SK-N-SH treated with all-trans-retinoic acid at 6 μM for 48 hours (cell line): ENCODE measurements around the gene DHCR7.

Experiments used
- ATAC-seq: fragments of 200-7000 bp; cut with Tn5 transposase; 3 replicates; pipeline ENCODE4 v1.9.1; 2020; ENCODE audit warnings: mild to moderate bottlenecking, moderate library complexity
- ARNTL ChIP-seq: fragments of 450-650 bp; formaldehyde crosslinking; IDR thresholded peaks from 2 replicates; pipeline ENCODE4 v1.5.0; 2020; ENCODE audit warnings: low read depth, mild to moderate bottlenecking, moderate library complexity, borderline replicate concordance
- BACH2 ChIP-seq: fragments of 250-450 bp; sonication (Bioruptor Pico); IDR thresholded peaks from 2 replicates; pipeline ENCODE4 v1.9.0; 2021; ENCODE audit warnings: mild to moderate bottlenecking, borderline replicate concordance
- CREB5 ChIP-seq: fragments of 250-450 bp; sonication (Bioruptor Pico); IDR thresholded peaks from 2 replicates; pipeline ENCODE4 v1.5.1; 2020; ENCODE audit warnings: low read depth, mild to moderate bottlenecking, moderate library complexity
- CSRNP3 ChIP-seq: fragments of 250-450 bp; sonication (Bioruptor Pico); IDR thresholded peaks from 2 replicates; pipeline ENCODE4 v1.5.1; 2021; ENCODE audit warnings: mild to moderate bottlenecking, moderate library complexity
- ESRRG ChIP-seq: fragments of 250-450 bp; sonication (Bioruptor Pico); IDR thresholded peaks from 2 replicates; pipeline ENCODE4 v1.6.1; 2021; ENCODE audit warnings: mild to moderate bottlenecking
- GLIS3 ChIP-seq: fragments of 250-450 bp; sonication (Bioruptor Pico); IDR thresholded peaks from 2 replicates; pipeline ENCODE4 v1.5.0; 2020; ENCODE audit warnings: mild to moderate bottlenecking, moderate library complexity
- ISL1 ChIP-seq: fragments of 250-450 bp; sonication (Bioruptor Pico); IDR thresholded peaks from 2 replicates; pipeline ENCODE4 v2.1.2; 2022; ENCODE audit warnings: mild to moderate bottlenecking, moderate library complexity
- OSR1 ChIP-seq: fragments of 250-450 bp; sonication (Bioruptor Pico); IDR thresholded peaks from 2 replicates; pipeline ENCODE4 v1.8.0; 2022; ENCODE audit warnings: moderate library complexity, mild to moderate bottlenecking, inconsistent platforms
- PATZ1 ChIP-seq: fragments of 250-450 bp; sonication (Bioruptor Pico); IDR thresholded peaks from 2 replicates; pipeline ENCODE4 v1.8.0; 2020; ENCODE audit warnings: mild to moderate bottlenecking, moderate library complexity, borderline replicate concordance
- PPARA ChIP-seq: fragments of 250-450 bp; sonication (Bioruptor Pico); IDR thresholded peaks from 2 replicates; pipeline ENCODE4 v1.5.0; 2020; ENCODE audit warnings: mild to moderate bottlenecking, borderline replicate concordance
- RARB ChIP-seq: fragments of 250-450 bp; sonication (Bioruptor Pico); IDR thresholded peaks from 2 replicates; pipeline ENCODE4 v1.8.0; 2021; ENCODE audit warnings: mild to moderate bottlenecking, moderate library complexity
- SNAI2 ChIP-seq: fragments of 250-450 bp; sonication (Bioruptor Pico); IDR thresholded peaks from 2 replicates; pipeline ENCODE4 v1.5.0; 2020; ENCODE audit warnings: mild to moderate bottlenecking, moderate library complexity
- TOX ChIP-seq: fragments of 250-450 bp; sonication (Bioruptor Pico); IDR thresholded peaks from 2 replicates; pipeline ENCODE4 v1.8.0; 2021; ENCODE audit warnings: mild to moderate bottlenecking, moderate library complexity, borderline replicate concordance
- ZC3H10 ChIP-seq: fragments of 250-450 bp; sonication (Bioruptor Pico); IDR thresholded peaks from 2 replicates; pipeline ENCODE4 v1.5.1; 2021; ENCODE audit warnings: mild to moderate bottlenecking, moderate library complexity
- ZFP3 ChIP-seq: fragments of 250-450 bp; sonication (Bioruptor Pico); IDR thresholded peaks from 2 replicates; pipeline ENCODE4 v1.5.0; 2020; ENCODE audit warnings: mild to moderate bottlenecking, moderate library complexity
- ZFP30 ChIP-seq: fragments of 450-650 bp; formaldehyde crosslinking; IDR thresholded peaks from 2 replicates; pipeline ENCODE4 v1.5.0; 2022; ENCODE audit warnings: mild to moderate bottlenecking, moderate library complexity
- ZNF565 ChIP-seq: fragments of 450-650 bp; formaldehyde crosslinking; conservative IDR thresholded peaks from 2 replicates; pipeline ENCODE4 v1.5.0; 2020; ENCODE audit warnings: low read depth, mild to moderate bottlenecking, moderate library complexity
- ZNF70 ChIP-seq: fragments of 450-650 bp; formaldehyde crosslinking; IDR thresholded peaks from 2 replicates; pipeline ENCODE4 v1.5.0; 2020; ENCODE audit warnings: mild to moderate bottlenecking, moderate library complexity
- ZNF8 ChIP-seq: fragments of 450-650 bp; formaldehyde crosslinking; IDR thresholded peaks from 2 replicates; pipeline ENCODE4 v1.5.0; 2020; ENCODE audit warnings: mild to moderate bottlenecking, moderate library complexity
- TF ChIP-seq, protein P1 (sequence below): fragments of 250-450 bp; sonication (Bioruptor Pico); IDR thresholded peaks from 2 replicates; pipeline ENCODE4 v1.5.0; 2020; ENCODE audit warnings: mild to moderate bottlenecking, moderate library complexity

Gene DHCR7

DNA sequence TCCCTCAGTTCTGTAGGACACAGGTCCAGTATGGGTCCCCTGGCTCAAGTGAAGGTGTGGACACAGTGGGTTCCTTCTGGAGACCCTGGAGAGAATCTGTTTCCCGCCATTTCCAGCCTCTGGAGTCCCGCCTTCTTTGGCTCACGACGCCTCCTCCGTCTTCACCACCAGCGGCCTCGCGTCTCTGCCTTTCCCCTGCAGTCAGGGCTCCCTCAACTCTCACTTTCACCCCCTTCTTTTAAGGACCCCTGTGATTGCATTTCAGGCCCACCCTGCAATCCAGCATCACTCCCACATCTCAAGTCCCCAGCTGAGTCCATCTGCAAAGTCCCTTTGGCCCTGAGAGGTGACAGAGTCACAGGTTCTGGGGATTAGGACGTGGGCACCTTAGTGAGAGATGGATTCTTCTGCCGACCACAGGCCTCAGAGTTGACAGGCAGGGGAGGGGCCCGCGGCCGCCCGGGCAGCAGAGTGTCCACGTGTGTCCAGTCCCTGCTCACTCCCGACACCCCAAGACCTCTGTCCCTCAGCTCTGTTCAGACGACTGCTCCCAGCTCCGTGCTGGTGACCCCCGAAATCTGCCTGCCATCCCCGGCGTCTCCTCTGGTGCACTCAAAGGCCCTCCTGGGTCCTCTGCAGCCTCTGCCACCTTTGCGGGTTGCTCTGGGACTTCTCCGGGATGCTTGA, 42.0 kb upstream of the DHCR7 start:
- ATAC-seq = no peak
- TF ChIP-seq OSR1 (CRISPR knock-in tag) (no peak), ZFP30 (no peak), CSRNP3 (CRISPR knock-in tag) (no peak), ZNF565 (CRISPR knock-in tag) (no peak), ESRRG (CRISPR knock-in tag) (no peak), ZFP3 (no peak), GLIS3 (CRISPR knock-in tag) (no peak), ISL1 (CRISPR knock-in tag) (no peak), ZC3H10 (CRISPR knock-in tag) (no peak), ZNF70 (CRISPR knock-in tag) (no peak), PATZ1 (no peak), ZNF8 (CRISPR knock-in tag) (no peak), CREB5 (CRISPR knock-in tag) (no peak), RARB (no peak), ARNTL (CRISPR knock-in tag) (no peak), BACH2 (CRISPR knock-in tag) (no peak), TOX (CRISPR knock-in tag) (no peak), SNAI2 (CRISPR knock-in tag) (no peak)
- TF ChIP-seq, protein P1, sequence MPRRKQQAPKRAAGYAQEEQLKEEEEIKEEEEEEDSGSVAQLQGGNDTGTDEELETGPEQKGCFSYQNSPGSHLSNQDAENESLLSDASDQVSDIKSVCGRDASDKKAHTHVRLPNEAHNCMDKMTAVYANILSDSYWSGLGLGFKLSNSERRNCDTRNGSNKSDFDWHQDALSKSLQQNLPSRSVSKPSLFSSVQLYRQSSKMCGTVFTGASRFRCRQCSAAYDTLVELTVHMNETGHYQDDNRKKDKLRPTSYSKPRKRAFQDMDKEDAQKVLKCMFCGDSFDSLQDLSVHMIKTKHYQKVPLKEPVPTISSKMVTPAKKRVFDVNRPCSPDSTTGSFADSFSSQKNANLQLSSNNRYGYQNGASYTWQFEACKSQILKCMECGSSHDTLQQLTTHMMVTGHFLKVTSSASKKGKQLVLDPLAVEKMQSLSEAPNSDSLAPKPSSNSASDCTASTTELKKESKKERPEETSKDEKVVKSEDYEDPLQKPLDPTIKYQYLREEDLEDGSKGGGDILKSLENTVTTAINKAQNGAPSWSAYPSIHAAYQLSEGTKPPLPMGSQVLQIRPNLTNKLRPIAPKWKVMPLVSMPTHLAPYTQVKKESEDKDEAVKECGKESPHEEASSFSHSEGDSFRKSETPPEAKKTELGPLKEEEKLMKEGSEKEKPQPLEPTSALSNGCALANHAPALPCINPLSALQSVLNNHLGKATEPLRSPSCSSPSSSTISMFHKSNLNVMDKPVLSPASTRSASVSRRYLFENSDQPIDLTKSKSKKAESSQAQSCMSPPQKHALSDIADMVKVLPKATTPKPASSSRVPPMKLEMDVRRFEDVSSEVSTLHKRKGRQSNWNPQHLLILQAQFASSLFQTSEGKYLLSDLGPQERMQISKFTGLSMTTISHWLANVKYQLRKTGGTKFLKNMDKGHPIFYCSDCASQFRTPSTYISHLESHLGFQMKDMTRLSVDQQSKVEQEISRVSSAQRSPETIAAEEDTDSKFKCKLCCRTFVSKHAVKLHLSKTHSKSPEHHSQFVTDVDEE (CRISPR knock-in tag) = no peak

DNA sequence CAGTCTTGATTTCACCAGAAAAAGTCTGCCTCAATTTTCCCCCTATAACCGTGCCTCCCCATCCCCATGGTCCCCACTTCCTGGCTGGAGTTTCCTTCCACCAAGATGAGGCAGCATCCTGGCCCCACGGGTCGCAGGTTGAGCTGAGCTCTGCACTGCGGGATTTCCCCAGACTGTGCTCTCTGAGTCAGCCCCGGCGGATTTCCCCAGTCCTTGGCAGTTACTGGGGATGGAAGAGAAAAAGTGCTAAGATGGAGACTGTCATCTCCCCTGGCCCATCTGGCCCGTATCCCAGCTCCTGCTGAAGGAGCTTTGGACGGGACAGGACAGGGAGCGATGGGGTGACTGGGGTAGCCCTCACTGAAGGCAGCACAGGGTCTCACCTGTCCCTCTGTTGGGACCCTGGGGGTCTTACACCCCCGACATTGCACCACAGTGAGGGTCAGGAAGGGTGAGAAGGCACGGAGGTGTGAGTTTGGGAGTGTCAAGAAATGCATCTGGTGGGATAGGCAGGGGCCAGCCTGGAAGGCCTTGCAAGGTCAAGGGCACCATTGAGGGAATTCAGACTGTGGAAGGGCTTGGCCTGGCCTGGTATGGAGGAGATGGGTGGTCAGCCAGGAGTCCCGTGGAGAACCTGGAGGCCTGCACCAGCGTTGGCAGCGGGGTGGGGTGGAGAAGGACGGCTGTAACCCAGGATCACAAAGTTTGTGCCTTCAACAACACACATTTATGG, 41.3 kb upstream of the DHCR7 start:
- TF ChIP-seq RARB (no peak), ZFP30 (no peak), OSR1 (CRISPR knock-in tag) (no peak), ESRRG (CRISPR knock-in tag) (no peak), ZC3H10 (CRISPR knock-in tag) (no peak), BACH2 (CRISPR knock-in tag) (no peak), ARNTL (CRISPR knock-in tag) (no peak), PPARA (CRISPR knock-in tag) (no peak)
- ATAC-seq = peak; percentile 52; the same call in 2 of the 3 replicates

DNA sequence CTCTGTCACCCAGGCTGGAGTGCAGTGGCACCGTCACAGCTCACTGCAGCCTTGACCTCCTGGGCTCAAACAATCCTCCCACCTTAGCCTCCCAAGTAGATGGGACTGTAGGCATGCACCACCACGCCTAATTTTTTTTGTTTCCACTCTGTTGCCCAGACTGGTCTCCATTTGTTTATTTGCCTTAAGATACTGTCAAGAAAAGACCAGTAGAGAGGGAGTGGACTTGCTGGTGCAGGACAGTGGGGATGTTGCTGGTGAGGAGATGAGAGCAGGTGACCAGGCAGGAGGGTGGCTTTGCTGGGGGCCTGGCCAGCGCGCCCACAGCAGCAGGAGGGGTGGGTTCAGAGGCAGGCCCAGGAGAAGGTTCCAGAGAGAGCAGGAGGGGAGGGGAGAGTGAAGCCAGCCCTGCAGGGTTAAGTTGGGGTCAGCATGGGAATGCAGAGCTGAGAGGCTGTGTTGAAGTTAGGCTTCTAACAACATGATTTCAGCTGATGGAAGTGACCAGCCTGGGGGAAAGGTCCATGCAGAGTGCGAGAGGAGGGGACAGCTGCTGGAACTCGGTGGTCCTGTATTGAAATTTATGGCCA, 40.6 kb upstream of the DHCR7 start:
- TF ChIP-seq OSR1 (CRISPR knock-in tag) = no peak
- peak; percentile 12; the same call in 1 of the 3 replicates for ATAC-seq

- ATAC-seq = no peak
- TF ChIP-seq ZFP30 = no peak
- TF ChIP-seq CSRNP3 (CRISPR knock-in tag) = no peak
- no peak for TF ChIP-seq ZNF565 (CRISPR knock-in tag)
- no peak for TF ChIP-seq PPARA (CRISPR knock-in tag)
- TF ChIP-seq TOX (CRISPR knock-in tag) = no peak
- no peak for TF ChIP-seq ARNTL (CRISPR knock-in tag)
- TF ChIP-seq PATZ1 = no peak
Observed at GRCh38 chr11:71486320-71486719, 38.1 kb upstream of the DHCR7 start.
